Upper lobe of left lung (tissue), 4 donors: Measurements from ENCODE around the gene DLG3.

Experiments used
- CTCF ChIP-seq, 6 experiments: fragments of 450-650 bp in 4 of 6; fragments of 200-600 bp in 2 of 6; sonication (generic) in 2 of 6; IDR thresholded peaks; one replicate each; pipeline ENCODE4 v1.5.1; 2016 to 2019; ENCODE audit warnings: antibody characterized with exemption in 6 of 6
- POLR2A ChIP-seq, 4 donors: fragments of 450-650 bp; IDR thresholded peaks; one replicate each; pipeline ENCODE4 v1.5.1; 2016 to 2017; ENCODE audit warnings: antibody characterized with exemption in 4 of 4, mild to moderate bottlenecking in 2 of 4

GRCh38 chrX:70478526-70479245, 34.1 kb downstream of the DLG3 start:
- TF ChIP-seq CTCF (IDR thresholded peaks at IDR 0.05) = no peak
- no peak for TF ChIP-seq POLR2A (IDR thresholded peaks at IDR 0.05)
